HCT116 (cell line): ENCODE data around the gene CR1L. TPM values are rescaled to one million over a fixed set of nuclear protein-coding genes. Genes with fewer than 3 reads are reported as not detected.
"Not testable (repeated sequence)": the region's sequence is repeated elsewhere in the genome, so short reads cannot be mapped to it uniquely, and the experiment has no call there.

Source experiments
- ATAC-seq: fragments of 200-7000 bp; cut with Tn5 transposase; 2 replicates; pipeline ENCODE4 v1.9.1; 2020; ENCODE audit warnings: mild to moderate bottlenecking, moderate library complexity
- BruUV-seq: library from RNA; stranded (reverse); fragments of 400-500 nt; replicated peaks from 2 replicates; lab custom pipeline; 2021; lab: Mats Ljungman, UMichigan
- CTCF ChIA-PET: fragments of 300-600 bp; sonication (Branson Sonifier 250); formaldehyde crosslinking; loops from one replicate; lab custom pipeline; 2021; ENCODE audit warnings: antibody characterized with exemption; lab: Charles Lee
- POLR2A ChIA-PET: fragments of 300-600, 350-600 bp; sonication (Branson Sonifier 250); formaldehyde crosslinking; loops from one replicate; lab custom pipeline; 2021; ENCODE audit warnings: antibody characterized with exemption; lab: Charles Lee
- RAD21 ChIA-PET, 2 experiments: fragments of 300-600 bp; sonication (Branson Sonifier 250); formaldehyde crosslinking; loops; one replicate each; lab custom pipeline; 2023; ENCODE audit warnings: low total read pairs in 2 of 2; ENCODE audit not compliant: uncharacterized antibody in 2 of 2, unreplicated experiment in 2 of 2, low non-redundant PET in 1 of 2; lab: Charles Lee
- DNase-seq: peaks from one replicate; pipeline ENCODE4 v3.0.0-alpha.2; 2010; ENCODE audit warnings: low read depth, low spot score
- H2AFZ ChIP-seq: fragments of 200-600 bp; shearing (Covaris generic), sonication (generic); 2 replicates; pipeline ENCODE4 v1.6.1; 2017; ENCODE audit warnings: low read depth, mixed run types, mixed read lengths, antibody characterized with exemption, low read length; ENCODE audit not compliant: poor library complexity, severe bottlenecking
- H3K27ac ChIP-seq: 2 replicates; pipeline ENCODE4 v1.5.1; 2012; ENCODE audit warnings: low read depth, low read length
- H3K27me3 ChIP-seq: fragments of 200-600 bp; sonication (generic); 2 replicates; pipeline ENCODE4 v1.6.1; 2016; ENCODE audit warnings: mixed run types, low read length, mixed read lengths; ENCODE audit not compliant: insufficient read depth
- H3K36me3 ChIP-seq, 2 experiments: fragments of 200-500 bp in 1 of 2; fragments of 200-600 bp in 1 of 2; sonication (Bioruptor generic) in 1 of 2; sonication (generic) in 1 of 2; 2 replicates each; pipeline versions ENCODE4 v1.5.1 to v1.6.1; 2014 to 2016; ENCODE audit warnings: low read length in 2 of 2, inconsistent platforms in 1 of 2, mixed read lengths in 1 of 2, mixed run types in 1 of 2; ENCODE audit not compliant: insufficient read depth in 2 of 2, control insufficient read depth in 1 of 2
- H3K4me1 ChIP-seq, 2 experiments: fragments of 200-600 bp in 1 of 2; sonication (generic) in 1 of 2; 2 replicates each; pipeline versions ENCODE4 v1.5.1 to v1.6.1; 2012 to 2017; ENCODE audit warnings: low read length in 2 of 2, inconsistent platforms in 1 of 2, mild to moderate bottlenecking in 1 of 2, mixed read lengths in 1 of 2, mixed run types in 1 of 2, moderate library complexity in 1 of 2; ENCODE audit not compliant: insufficient read depth in 2 of 2, control insufficient read depth in 1 of 2
- H3K4me2 ChIP-seq: fragments of 200-600 bp; sonication (generic); 2 replicates; pipeline ENCODE4 v1.6.1; 2017; ENCODE audit warnings: mixed run types, low read length, mixed read lengths
- H3K4me3 ChIP-seq, 2 experiments: fragments of 200-600 bp in 1 of 2; sonication (generic) in 1 of 2; replicated peaks in 1 of 2; 2 replicates each; pipeline ENCODE4 v1.5.1; 2011 to 2016; ENCODE audit warnings: low read length in 2 of 2, control low read depth in 1 of 2, low read depth in 1 of 2, mild to moderate bottlenecking in 1 of 2, mixed read lengths in 1 of 2, mixed run types in 1 of 2
- H3K79me2 ChIP-seq: fragments of 200-600 bp; sonication (generic); 2 replicates; pipeline ENCODE4 v1.6.1; 2017; ENCODE audit warnings: mild to moderate bottlenecking, mixed run types, low read length, moderate library complexity, mixed read lengths; ENCODE audit not compliant: insufficient read depth
- H3K9ac ChIP-seq: fragments of 200-600 bp; sonication (generic); 2 replicates; pipeline ENCODE4 v1.6.1; 2016; ENCODE audit warnings: low read length, mixed read lengths
- H3K9me2 ChIP-seq: fragments of 200-600 bp; sonication (generic), shearing (Covaris generic); 2 replicates; pipeline ENCODE4 v1.6.1; 2017; ENCODE audit warnings: mixed run types, mild to moderate bottlenecking, moderate library complexity; ENCODE audit not compliant: insufficient read depth
- H3K9me3 ChIP-seq, 2 experiments: fragments of 200-500 bp in 1 of 2; fragments of 200-600 bp in 1 of 2; sonication (Bioruptor generic) in 1 of 2; sonication (generic) in 1 of 2; 2 replicates each; pipeline ENCODE4 v1.6.1; 2014 to 2017; ENCODE audit warnings: low read length in 2 of 2, mixed read lengths in 2 of 2, inconsistent platforms in 1 of 2, low read depth in 1 of 2, mild to moderate bottlenecking in 1 of 2, mixed run types in 1 of 2, moderate library complexity in 1 of 2; ENCODE audit not compliant: control insufficient read depth in 1 of 2, insufficient read depth in 1 of 2
- H4K20me1 ChIP-seq: fragments of 200-600 bp; sonication (generic), shearing (Covaris generic); 2 replicates; pipeline ENCODE4 v1.6.1; 2017; ENCODE audit warnings: mixed run types, mild to moderate bottlenecking, moderate library complexity; ENCODE audit not compliant: insufficient read depth
- EGR1 ChIP-seq: IDR thresholded peaks from 2 replicates; pipeline ENCODE4 v1.6.1; 2012; ENCODE audit warnings: low read depth
- ELF1 ChIP-seq: IDR thresholded peaks from 2 replicates; pipeline ENCODE4 v1.6.1; 2012; ENCODE audit warnings: low read depth, borderline replicate concordance
- RAD21 ChIP-seq: IDR thresholded peaks from 2 replicates; pipeline ENCODE4 v1.6.1; 2012; ENCODE audit warnings: low read depth, mild to moderate bottlenecking
- SIN3A ChIP-seq: IDR thresholded peaks from 2 replicates; pipeline ENCODE4 v1.6.1; 2012; ENCODE audit warnings: low read depth
- SP1 ChIP-seq: IDR thresholded peaks from 2 replicates; pipeline ENCODE4 v1.6.1; 2012; ENCODE audit warnings: low read depth
- YY1 ChIP-seq: IDR thresholded peaks from 2 replicates; pipeline ENCODE4 v1.6.1; 2011; ENCODE audit warnings: low read length, low read depth, moderate library complexity, mild to moderate bottlenecking; ENCODE audit not compliant: insufficient replicate concordance; ENCODE audit errors: extremely low read depth
- intact Hi-C: fragments of 100-400 bp; cut with micrococcal nuclease; formaldehyde crosslinking; loops from 2 replicates; pipeline ENCODE4 v1.10.0; 2022
- total RNA-seq: library from RNA; stranded (reverse); gene quantifications from one replicate; pipeline ENCODE4 v1.2.1, GENCODE V29; 2021; ENCODE audit not compliant: unreplicated experiment

CR1L gene
- total RNA-seq, 1 experiment from 2014 or later, result 0.15 TPM

DNA sequence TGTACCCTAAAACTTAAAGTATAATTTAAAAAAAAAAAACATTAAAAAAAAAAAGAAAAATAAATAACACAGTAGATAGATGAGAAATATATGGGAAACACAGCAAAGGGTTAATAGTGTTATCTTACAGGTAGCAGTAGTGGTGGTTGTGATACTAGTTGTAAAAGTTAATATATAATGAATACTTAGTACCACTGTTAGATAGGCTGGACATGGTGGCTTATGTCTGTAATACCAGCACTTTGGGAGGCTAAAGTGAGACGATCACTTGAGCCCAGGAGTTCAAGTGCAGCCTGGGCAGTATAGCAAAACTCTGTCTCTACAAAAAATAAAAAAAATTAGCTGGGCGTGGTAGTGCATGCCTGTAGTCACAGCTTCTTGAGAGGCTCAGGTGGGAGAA lies 74.3 kb downstream of the CR1L start:
- H3K9ac ChIP-seq, result no peak overlapping the region
- ATAC-seq, result no peak
- H3K27ac ChIP-seq, result no peak overlapping the region
- no peak overlapping the region for H3K4me2 ChIP-seq
- no TSS peak for BruUV-seq
- H3K4me3 ChIP-seq, result no peak overlapping the region
- no peaks in the 10 kb centered on the region for H3K4me1 ChIP-seq
- no peaks in the 10 kb centered on the region for H3K9me2 ChIP-seq
- intact Hi-C loops, result no loop called here
- H2AFZ ChIP-seq, result no peak overlapping the region
- RAD21 ChIA-PET, result no interaction called here
- H3K79me2 ChIP-seq, result no peaks in the 10 kb centered on the region
- H3K9me3 ChIP-seq, result no peaks in the 10 kb centered on the region
- TF ChIP-seq SIN3A (no peak), ELF1 (no peak), YY1 (no peak), RAD21 (no peak), EGR1 (no peak), SP1 (no peak)
- CTCF ChIA-PET, result no interaction called here
- H4K20me1 ChIP-seq, result no peaks in the 10 kb centered on the region
- no peak for DNase-seq
- POLR2A ChIA-PET, result no interaction called here
- no peaks in the 10 kb centered on the region for H3K36me3 ChIP-seq
- H3K27me3 ChIP-seq, result no peaks in the 10 kb centered on the region

DNA sequence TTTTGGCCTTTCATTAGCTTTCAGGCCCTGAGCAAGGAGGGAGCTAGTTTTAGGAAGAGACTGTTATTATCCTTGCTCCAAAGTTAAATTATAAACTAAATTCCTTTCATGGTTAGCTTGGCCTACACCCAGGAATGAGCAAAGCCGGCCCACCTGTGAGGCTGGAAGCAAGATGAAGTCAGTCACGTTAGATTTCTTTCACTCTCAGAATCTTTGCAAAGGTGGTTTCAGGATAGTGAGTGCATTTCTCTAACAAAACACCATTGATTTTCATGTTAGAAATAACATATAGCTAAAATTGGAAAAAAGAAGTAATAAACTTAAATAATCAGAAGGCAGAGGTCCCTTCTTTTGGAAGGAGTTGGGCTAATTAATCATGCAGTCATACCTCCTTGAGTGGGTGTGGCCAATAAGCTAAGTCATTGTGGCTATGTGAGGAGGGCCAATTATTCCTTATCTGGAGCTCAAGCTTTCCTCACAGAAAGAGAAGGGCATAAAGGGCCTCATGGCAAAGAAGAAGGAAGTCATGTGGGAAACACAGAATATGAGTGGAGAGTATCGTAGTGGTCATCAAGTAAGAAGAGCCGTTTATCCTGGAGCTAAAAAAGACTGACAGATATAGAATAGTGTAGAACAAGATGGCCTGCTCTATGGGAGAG lies 83.4 kb downstream of the CR1L start:
- intact Hi-C loops, DNase-seq, H3K27ac ChIP-seq, H3K9ac ChIP-seq, H3K36me3 ChIP-seq, H3K9me3 ChIP-seq, H2AFZ ChIP-seq, H3K27me3 ChIP-seq, H3K79me2 ChIP-seq, H3K4me2 ChIP-seq, BruUV-seq, H4K20me1 ChIP-seq, H3K4me1 ChIP-seq, H3K9me2 ChIP-seq, H3K4me3 ChIP-seq, ATAC-seq, RAD21 ChIA-PET: not testable (repeated sequence)
- POLR2A ChIA-PET, result interaction anchor here (0.7 kb wide), 1 partner anchor 17 kb away, joined by 3 read pairs; no protein-coding TSS in a partner anchor
- CTCF ChIA-PET, result interaction anchor here (1.0 kb wide), 1 partner anchor 69 kb away, joined by 3 read pairs; no protein-coding TSS in a partner anchor

GRCh38 chr1:207737503-207738157 lies 92.7 kb downstream of the CR1L start:
- H3K4me1 ChIP-seq, BruUV-seq, H3K9me3 ChIP-seq, H3K4me3 ChIP-seq, H3K9me2 ChIP-seq, H3K9ac ChIP-seq, RAD21 ChIA-PET, H2AFZ ChIP-seq, intact Hi-C loops, DNase-seq, ATAC-seq, H3K27me3 ChIP-seq, H3K79me2 ChIP-seq, H4K20me1 ChIP-seq, H3K36me3 ChIP-seq, H3K27ac ChIP-seq: not testable (repeated sequence)
- ChIA-PET POLR2A (interaction anchor here (0.7 kb wide), 1 partner anchor 26 kb away, joined by 4 read pairs; no protein-coding TSS in a partner anchor), CTCF (interaction anchor here (0.6 kb wide), 2 partner anchors 468 to 1219 kb away, joined by 3 to 5 read pairs; no protein-coding TSS in a partner anchor)
- H3K4me2 ChIP-seq, result peak overlapping the region; percentile 19; the same call in 1 of the 2 replicates
